Testis (tissue), 3 donors: ENCODE data around the gene CMKLR1. TPM values are rescaled to one million over a fixed set of nuclear protein-coding genes. Genes with fewer than 3 reads are reported as not detected.

Experiments
- DNase-seq: peaks from one replicate; pipeline ENCODE4 v3.0.0-alpha.2; 2019
- H3K27ac ChIP-seq, 2 donors: fragments of 200-600 bp; sonication (generic); one replicate each; pipeline ENCODE4 v1.5.1; 2019
- H3K27me3 ChIP-seq: fragments of 200-600 bp; sonication (generic); one replicate; pipeline ENCODE4 v1.5.1; 2019
- H3K36me3 ChIP-seq: fragments of 200-600 bp; sonication (generic); one replicate; pipeline ENCODE4 v1.5.1; 2017; ENCODE audit warnings: low read depth; ENCODE audit errors: missing control alignments
- H3K4me1 ChIP-seq: fragments of 200-600 bp; sonication (generic); one replicate; pipeline ENCODE4 v1.5.1; 2019
- H3K4me3 ChIP-seq, 2 donors: fragments of 200-600 bp; sonication (generic); one replicate each; pipeline ENCODE4 v1.5.1; 2017 to 2019
- H3K9me3 ChIP-seq: fragments of 200-600 bp; sonication (generic); one replicate; pipeline ENCODE4 v1.5.1; 2017
- CTCF ChIP-seq, 3 experiments: fragments of 450-650 bp in 2 of 3; fragments of 200-600 bp in 1 of 3; sonication (generic) in 1 of 3; IDR thresholded peaks; one replicate each; pipeline ENCODE4 v1.5.1; 2016 to 2019; ENCODE audit warnings: antibody characterized with exemption in 3 of 3, mild to moderate bottlenecking in 2 of 3, moderate library complexity in 1 of 3
- POLR2A ChIP-seq: fragments of 450-650 bp; IDR thresholded peaks from one replicate; pipeline ENCODE4 v1.6.1; 2017; ENCODE audit warnings: antibody characterized with exemption, mild to moderate bottlenecking, moderate library complexity
- WGBS, 2 donors: methylation state at CpG; one replicate each; pipeline ENCODE4 v1.1.5; 2018; 5-methylcytosine and 5-hydroxymethylcytosine counted together
- intact Hi-C: fragments of 100-400 bp; cut with DNase I; formaldehyde crosslinking; loops from one replicate; pipeline ENCODE4 v1.15.1; 2023; ENCODE audit warnings: low total_unique reads
- polyA plus RNA-seq: library from polyadenylated mRNA; stranded (reverse); fragments of 350-450 nt; fragmentation: Illumina TruSeq; extraction: RNeasy Lipid Tissue Mini Kit (QIAGEN cat#74804); gene quantifications from one replicate; pipeline ENCODE4 v1.2.3, GENCODE V29; 2014; ENCODE audit warnings: low read depth, low replicate concordance; ENCODE audit not compliant: insufficient read depth
- total RNA-seq, 2 donors: library from RNA; depleted of rRNA; stranded (reverse); fragments of >200 nt; gene quantifications; one replicate each; pipeline ENCODE4 v1.2.3, GENCODE V29; 2016

Gene CMKLR1
- total and polyA plus RNA-seq, 3 donors from 2014 or later = 2.4 to 9.5 (median 4.8) TPM

GRCh38 chr12:108238474-108238873, 100.6 kb downstream of the CMKLR1 start:
- H3K4me3 ChIP-seq = no peak overlapping the region
- no peaks in the 10 kb centered on the region for H3K27me3 ChIP-seq
- WGBS, 2 donors = 90 to 95% methylated on average over 3 of the region's 3 CpGs
- no peak overlapping the region for H3K27ac ChIP-seq
- no peaks in the 10 kb centered on the region for H3K4me1 ChIP-seq
- intact Hi-C loops = no loop called here
- H3K9me3 ChIP-seq = no peaks in the 10 kb centered on the region
- H3K36me3 ChIP-seq = no peaks in the 10 kb centered on the region
- DNase-seq = no peak
- TF ChIP-seq POLR2A (no peak), CTCF (IDR thresholded peaks at IDR 0.05) (no peak)

Other genes with a start within 250 kb of the CMKLR1 start
- gene WSCD2, start 210.0 kb downstream of the CMKLR1 start, total RNA-seq = 1 to 10 TPM in 1 of 2 donors, under 1 TPM in 1; 0.50 to 1.7 TPM
- 0.94 TPM for gene WSCD2, start 210.0 kb downstream of the CMKLR1 start, polyA plus RNA-seq
- gene FICD, start 176.0 kb upstream of the CMKLR1 start, total RNA-seq = 10 to 100 TPM; 10.0 to 10.5 TPM
- 16.7 TPM for gene FICD, start 176.0 kb upstream of the CMKLR1 start, polyA plus RNA-seq
- gene SART3, start 221.9 kb upstream of the CMKLR1 start, total RNA-seq = 100 to 1,000 TPM; 115 to 116 TPM
- gene SART3, start 221.9 kb upstream of the CMKLR1 start, polyA plus RNA-seq = 48.6 TPM
- gene ISCU, start 223.3 kb upstream of the CMKLR1 start, total RNA-seq = 100 to 1,000 TPM; 221 to 238 TPM
- gene ISCU, start 223.3 kb upstream of the CMKLR1 start, polyA plus RNA-seq = 217 TPM